ENCODE data around the gene KIT. TPM values are rescaled to one million over a fixed set of nuclear protein-coding genes. Genes with fewer than 3 reads are reported as not detected.
A peak's percentile ranks its signal among the peaks of the same experiment; 100 is the strongest.

KIT gene
- total RNA-seq, 2 experiments from 2014 or later: 0.96 to 11.0 TPM

DNA sequence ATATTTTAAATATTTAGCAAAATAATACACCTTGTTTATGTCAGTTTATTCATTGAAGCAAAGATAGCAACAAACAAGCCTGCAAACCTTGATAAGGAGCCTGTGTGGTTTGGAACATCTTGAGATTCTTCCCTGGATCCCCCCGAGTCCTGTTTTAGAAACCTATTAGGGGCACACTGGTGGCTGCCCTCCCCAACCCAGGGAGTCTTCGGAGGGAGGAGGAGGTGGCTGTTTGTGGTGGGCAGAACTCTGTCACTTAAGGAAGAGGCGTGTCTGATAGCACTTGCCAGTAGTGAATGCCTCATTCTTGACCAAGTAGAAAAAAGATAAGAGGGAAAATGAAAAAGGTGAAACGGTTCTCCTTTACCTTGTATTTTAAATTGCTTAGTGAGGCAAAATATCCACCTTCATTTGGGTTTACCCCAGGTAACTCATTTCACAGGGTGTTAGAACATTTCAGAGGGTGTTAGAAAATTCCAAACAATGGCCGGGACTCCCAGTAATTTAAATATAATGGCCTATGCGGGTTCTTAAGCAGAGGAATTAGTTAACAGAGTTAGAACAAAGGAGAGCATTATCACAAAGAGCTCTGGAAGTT lies 10.4 kb downstream of the KIT start:
- Mint-ChIP-seq H3K27ac (no peak overlapping the region), H3K36me3 (no peaks in the 10 kb centered on the region), H3K4me1 (no peaks in the 10 kb centered on the region), H3K4me3 (no peak overlapping the region), H3K27me3 (no peaks in the 10 kb centered on the region), H3K9me3 (ENCODE audit: low read depth) (no peaks in the 10 kb centered on the region)
- ATAC-seq (no peak), DNase-seq (no peak)
- CTCF ChIA-PET: no interaction called here

DNA sequence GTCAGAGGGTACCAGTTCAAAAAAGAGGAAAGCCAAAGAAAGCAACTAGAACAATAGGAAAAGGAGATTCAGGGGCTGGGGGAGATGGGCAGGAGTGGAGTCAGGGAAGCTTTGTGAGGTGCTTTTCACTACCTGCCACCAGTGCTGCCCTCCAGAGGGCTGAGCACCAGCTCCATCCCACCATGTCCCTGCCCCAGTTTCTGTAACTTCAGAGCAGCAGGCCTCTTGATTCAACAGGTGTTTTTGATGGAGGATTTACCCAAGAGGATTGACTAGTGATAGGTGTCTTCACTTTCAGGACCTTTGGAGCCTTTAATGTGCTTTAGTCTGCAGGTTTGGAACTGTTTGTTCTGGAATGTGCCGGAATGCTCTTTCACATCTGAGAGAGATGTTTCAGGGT lies 12.1 kb downstream of the KIT start:
- ATAC-seq (no peak), DNase-seq (no peak)
- Mint-ChIP-seq H3K4me3 (no peak overlapping the region), H3K27ac (no peak overlapping the region), H3K9me3 (ENCODE audit: low read depth) (no peaks in the 10 kb centered on the region), H3K27me3 (no peaks in the 10 kb centered on the region), H3K36me3 (no peaks in the 10 kb centered on the region), H3K4me1 (no peaks in the 10 kb centered on the region)
- CTCF ChIA-PET: no interaction called here

DNA sequence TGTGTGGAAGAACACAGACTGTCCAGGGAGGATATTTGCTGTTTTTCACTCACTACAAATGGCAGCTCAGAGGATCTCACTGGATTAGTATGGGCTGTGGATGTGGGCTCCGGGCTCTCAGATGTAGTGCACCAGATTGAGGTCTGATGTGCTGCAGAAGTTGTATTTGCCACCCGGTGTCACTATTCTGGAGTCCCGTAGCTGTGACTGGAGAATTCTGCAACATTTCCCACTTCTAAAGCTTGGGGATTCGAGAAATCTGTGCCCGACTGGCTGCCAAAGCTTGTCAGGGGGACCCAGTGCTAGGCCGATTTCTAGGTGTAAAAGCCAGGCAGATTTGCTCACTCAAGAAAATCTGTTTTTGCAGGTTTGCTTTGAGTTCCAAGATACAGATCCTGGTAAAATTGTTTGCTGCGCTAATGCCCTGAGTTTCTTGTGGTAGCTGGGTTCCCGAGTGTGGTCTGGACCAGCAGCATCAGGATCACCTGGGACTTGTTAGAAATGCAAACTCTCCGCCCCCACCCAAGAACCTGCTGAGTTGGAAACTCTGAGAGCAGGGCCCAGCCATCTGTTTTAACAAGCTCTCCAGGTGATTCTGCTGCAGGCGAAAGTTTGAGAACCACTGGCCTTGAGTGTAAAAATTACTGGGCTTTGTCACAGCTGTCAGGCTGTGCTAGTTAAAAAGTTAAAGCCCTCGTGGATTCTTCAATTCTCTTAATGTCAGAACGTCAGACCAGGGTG lies 18.1 kb downstream of the KIT start:
- ATAC-seq: no peak
- no peaks in the 10 kb centered on the region for H3K9me3 Mint-ChIP-seq (ENCODE audit: low read depth)

DNA sequence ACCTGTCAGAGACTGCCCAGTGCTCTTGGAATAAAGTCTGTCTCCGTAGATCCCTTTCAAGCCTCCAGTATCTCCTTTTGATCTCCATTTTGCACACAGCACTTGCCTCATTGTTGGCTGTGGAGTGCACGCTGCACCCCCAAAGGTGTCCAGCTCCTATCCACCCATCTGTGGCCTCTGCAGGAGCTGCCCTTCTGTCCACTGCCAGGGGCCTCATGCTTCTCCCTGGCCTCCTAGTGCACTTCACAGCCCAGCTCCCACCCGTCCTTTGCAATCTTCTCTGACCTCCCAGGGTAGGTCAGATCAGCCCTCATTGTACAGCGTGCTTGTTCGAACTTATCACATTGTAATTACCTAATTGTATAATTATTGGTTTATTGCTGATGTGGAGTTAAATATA lies 18.9 kb downstream of the KIT start:
- H3K27ac Mint-ChIP-seq: no peak overlapping the region
- no peaks in the 10 kb centered on the region for H3K27me3 Mint-ChIP-seq
- DNase-seq (no peak), ATAC-seq (no peak)
- no peak overlapping the region for H3K4me3 Mint-ChIP-seq
- no peaks in the 10 kb centered on the region for H3K4me1 Mint-ChIP-seq
- CTCF ChIA-PET: no interaction called here
- H3K36me3 Mint-ChIP-seq: no peaks in the 10 kb centered on the region
- no peaks in the 10 kb centered on the region for H3K9me3 Mint-ChIP-seq (ENCODE audit: low read depth)

More for the DNA sequence above, 18.1 kb downstream of the KIT start:
- no peaks in the 10 kb centered on the region for H3K36me3 Mint-ChIP-seq
- no peak for DNase-seq
- H3K27me3 Mint-ChIP-seq: no peaks in the 10 kb centered on the region
- H3K4me1 Mint-ChIP-seq: no peaks in the 10 kb centered on the region
- H3K4me3 Mint-ChIP-seq: no peak overlapping the region
- no peak overlapping the region for H3K27ac Mint-ChIP-seq
- CTCF ChIA-PET: no interaction called here

DNA sequence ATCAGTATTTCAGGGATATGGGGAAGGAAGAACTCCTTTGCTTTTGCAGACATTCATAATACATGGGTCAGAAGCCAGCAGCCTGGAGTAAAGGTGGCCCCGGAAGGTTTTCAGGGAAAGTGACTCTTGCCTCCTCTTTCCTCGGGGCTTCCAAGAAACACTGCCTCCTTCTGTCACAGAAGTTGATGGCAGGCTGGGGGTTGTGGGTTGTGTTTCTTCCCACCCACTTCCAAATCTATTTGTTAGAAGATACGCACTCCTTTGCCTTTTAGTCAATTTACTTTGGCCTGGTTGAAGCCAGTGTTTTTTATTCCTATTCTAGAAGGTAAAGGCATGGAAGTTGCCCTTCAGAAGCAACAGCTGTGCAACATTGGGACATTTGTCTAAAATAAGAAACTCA lies 19.7 kb downstream of the KIT start:
- Mint-ChIP-seq H3K27ac (no peak overlapping the region), H3K27me3 (no peaks in the 10 kb centered on the region), H3K4me1 (no peaks in the 10 kb centered on the region), H3K36me3 (no peaks in the 10 kb centered on the region), H3K9me3 (ENCODE audit: low read depth) (no peaks in the 10 kb centered on the region), H3K4me3 (no peak overlapping the region)
- no peak for ATAC-seq
- DNase-seq: no peak
- CTCF ChIA-PET: no interaction called here

DNA sequence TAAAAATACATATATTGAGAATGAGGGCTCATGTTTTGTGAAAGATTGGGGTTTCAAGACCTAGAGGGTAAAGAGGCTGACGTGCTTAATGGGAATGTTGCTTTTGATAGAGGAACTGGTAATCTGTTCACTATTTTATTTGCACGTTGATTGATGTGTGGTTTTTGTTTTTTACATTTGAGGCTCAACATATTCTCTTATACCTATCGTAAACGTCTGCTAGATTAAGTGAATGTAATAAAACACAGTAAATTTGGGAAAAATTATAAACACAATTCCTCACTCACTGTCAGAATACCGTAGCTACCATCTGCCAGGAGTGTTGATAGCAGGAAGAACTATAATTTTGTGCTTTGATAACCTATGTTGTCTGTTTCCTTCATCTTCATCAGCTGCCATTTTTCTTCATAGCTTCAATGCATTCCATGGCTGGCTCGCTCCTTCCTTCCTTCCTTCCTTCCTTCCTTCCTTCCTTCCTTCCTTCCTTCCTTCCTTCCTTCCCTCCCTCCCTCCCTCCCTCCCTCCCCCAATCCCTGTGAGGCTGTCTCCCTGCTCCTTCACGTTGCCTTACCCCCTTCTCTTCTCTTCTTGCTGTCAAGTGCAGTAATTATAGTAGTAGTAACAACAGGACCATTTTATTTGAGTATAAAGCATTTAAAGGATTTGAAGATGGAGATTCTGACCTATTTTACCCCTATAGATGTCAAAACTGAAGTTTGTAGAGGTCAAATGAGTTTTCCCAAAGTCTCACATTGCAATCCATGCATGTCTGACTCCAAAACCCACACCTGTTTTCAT lies 20.3 kb downstream of the KIT start:
- ATAC-seq (no peak), DNase-seq (no peak)
- Mint-ChIP-seq H3K27me3 (no peaks in the 10 kb centered on the region), H3K4me3 (no peak overlapping the region), H3K4me1 (peaks cover under 1% of the 10 kb centered on the region), H3K9me3 (ENCODE audit: low read depth) (no peaks in the 10 kb centered on the region), H3K36me3 (no peaks in the 10 kb centered on the region), H3K27ac (no peak overlapping the region)
- CTCF ChIA-PET: no interaction called here

DNA sequence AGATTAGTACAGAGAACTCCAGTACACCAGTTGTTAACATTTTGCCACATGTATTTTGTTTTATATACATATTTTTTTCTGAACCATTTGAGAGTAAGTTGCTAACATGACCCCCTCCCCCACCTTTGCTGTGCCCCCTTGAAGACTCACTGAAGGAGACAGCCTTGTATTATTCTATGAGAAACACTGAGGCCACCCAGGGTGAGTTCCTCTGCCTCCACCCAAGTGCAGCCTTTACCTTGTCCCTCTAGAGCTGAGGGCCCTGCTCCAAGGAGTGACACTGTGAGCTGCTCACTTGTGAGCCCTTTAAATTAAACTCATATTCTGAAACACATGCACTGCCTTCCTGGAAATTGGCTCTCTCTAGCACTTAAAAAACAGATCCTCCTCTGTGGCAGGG lies 21.1 kb downstream of the KIT start:
- Mint-ChIP-seq H3K27ac (no peak overlapping the region), H3K36me3 (no peaks in the 10 kb centered on the region), H3K4me3 (no peak overlapping the region), H3K27me3 (no peaks in the 10 kb centered on the region), H3K9me3 (ENCODE audit: low read depth) (no peaks in the 10 kb centered on the region), H3K4me1 (peaks cover 6% of the 10 kb centered on the region)
- DNase-seq (no peak), ATAC-seq (no peak)
- CTCF ChIA-PET: no interaction called here

DNA sequence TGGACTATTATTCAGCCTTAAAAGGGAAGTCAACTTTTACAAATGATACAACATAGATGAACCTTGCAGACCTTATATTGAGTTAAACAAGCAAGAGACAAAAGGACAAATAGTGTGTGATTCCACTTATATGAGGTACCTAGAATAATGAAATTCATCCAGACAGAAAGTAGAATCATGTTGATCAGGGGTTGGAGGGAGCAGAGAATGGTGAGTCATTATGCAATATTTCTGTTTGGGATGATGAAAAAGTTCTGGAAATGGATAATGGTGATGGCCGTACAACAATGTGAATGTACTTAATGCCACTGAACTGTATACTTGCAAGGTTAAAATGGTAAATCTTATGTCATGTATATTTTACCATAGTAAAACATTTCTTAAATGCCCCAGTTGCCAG lies 22.1 kb downstream of the KIT start:
- DNase-seq: no peak
- Mint-ChIP-seq H3K27ac (no peak overlapping the region), H3K4me1 (peaks cover 10% of the 10 kb centered on the region), H3K36me3 (no peaks in the 10 kb centered on the region), H3K9me3 (ENCODE audit: low read depth) (no peaks in the 10 kb centered on the region), H3K4me3 (no peak overlapping the region), H3K27me3 (no peaks in the 10 kb centered on the region)
- no peak for ATAC-seq
- CTCF ChIA-PET: no interaction called here

DNA sequence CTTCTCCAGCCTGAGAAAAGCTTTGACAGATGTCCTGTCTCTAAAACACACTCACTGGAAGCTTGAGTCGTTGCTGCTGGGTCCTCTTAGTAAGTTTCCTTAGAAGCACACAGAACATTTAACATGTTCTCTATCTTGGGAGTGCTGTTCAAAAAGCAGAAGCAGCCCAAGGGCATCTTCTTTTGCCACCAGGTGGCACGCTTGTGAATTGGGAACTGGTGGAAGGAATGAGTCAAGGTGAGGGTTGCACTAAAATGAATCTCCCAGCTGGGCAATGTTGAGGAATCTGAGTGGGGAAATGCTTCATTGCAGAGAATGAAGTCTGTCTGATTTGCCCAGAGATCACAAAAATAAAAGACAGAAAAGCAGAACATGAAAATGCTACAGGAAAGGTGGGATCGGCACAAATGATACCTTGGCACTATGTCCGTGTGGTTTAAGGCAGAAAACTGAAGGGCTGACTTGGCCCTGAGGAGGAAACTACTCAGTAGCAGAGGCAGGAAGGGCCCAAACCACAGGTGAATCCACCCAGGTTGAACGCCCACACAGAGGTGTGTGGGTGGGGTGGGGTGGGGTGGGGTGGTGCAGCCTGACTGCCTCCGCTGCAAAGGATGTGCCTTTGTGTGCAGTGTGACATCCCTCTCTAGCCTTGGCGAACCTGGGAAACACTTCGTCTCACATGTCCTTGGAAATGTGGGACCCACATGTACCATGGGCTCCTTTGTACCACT lies 26.0 kb downstream of the KIT start:
- Mint-ChIP-seq H3K4me3 (no peak overlapping the region), H3K27ac (peak overlapping the region; percentile 18), H3K9me3 (ENCODE audit: low read depth) (no peaks in the 10 kb centered on the region), H3K4me1 (peaks cover 14% of the 10 kb centered on the region), H3K27me3 (no peaks in the 10 kb centered on the region), H3K36me3 (no peaks in the 10 kb centered on the region)
- ATAC-seq (no peak), DNase-seq (peak; percentile 50)
- CTCF ChIA-PET: no interaction called here

DNA sequence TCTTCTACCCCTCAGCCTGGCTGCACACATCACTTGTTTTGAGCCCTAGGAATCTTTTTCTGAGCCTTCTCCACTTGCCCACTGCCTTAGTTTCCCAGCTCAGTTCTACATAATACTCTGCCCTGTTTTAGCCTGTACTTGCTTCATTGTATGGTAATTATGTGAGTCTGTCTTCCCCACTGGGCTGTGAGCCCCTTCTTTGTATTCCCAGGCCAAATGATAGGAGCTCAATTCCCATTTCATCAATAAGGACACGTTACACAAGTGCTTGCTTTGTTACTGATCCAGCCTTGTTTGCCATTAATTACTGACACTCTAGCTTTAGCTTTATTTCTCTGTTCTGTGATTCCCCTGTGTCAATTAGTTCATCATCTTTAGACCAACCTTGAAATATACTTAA lies 28.1 kb downstream of the KIT start:
- H3K27ac Mint-ChIP-seq: no peak overlapping the region
- DNase-seq (no peak), ATAC-seq (no peak)
- H3K4me1 Mint-ChIP-seq: peaks cover 14% of the 10 kb centered on the region
- CTCF ChIA-PET: no interaction called here
- H3K27me3 Mint-ChIP-seq: no peaks in the 10 kb centered on the region
- no peaks in the 10 kb centered on the region for H3K36me3 Mint-ChIP-seq
- no peaks in the 10 kb centered on the region for H3K9me3 Mint-ChIP-seq (ENCODE audit: low read depth)
- H3K4me3 Mint-ChIP-seq: no peak overlapping the region

DNA sequence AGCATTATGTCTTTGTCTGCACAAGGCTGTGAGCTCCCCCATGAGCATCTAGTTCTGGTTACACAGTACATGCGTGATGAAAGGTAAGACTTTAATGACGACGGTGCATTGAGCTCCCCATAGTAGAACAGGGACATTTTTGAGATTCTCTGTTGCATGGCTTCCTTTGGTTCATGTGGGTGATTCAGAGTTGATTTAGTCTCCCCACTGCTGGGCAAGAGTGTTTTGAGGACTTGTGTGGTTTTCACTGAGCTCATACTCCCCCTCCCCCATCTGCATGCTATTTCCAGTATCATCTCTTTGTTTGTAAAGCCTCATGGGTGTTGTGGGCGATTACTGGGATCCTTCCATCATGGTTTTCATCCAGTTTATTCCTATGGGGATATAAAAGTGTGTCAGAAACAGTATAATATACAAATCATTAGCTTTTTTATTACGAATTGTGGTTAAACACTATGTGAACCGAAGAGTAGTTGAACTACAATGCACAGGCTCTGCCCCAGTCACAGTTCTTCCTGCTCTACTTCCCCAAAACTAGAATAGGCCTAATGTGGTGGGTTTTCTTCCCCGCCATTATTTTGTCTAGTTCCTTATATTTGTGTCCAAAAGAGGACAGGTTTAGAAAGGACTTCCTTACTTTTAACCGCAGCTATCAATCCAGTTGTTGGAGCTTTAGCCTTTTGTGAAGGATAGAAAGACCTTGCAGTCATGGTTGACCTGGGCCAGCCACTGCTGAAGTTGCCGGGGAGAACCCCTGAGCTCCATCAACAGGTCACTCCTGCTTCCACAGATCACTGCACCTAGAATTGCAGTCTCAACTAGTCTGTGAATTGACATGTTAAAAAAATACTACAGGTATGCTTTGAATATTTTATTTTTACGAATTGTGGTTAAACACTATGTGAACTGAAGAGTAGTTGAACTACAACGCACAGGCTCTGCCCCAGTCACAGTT lies 30.4 kb downstream of the KIT start:
- H3K4me3 Mint-ChIP-seq: no peak overlapping the region
- no peaks in the 10 kb centered on the region for H3K27me3 Mint-ChIP-seq
- H3K4me1 Mint-ChIP-seq: peaks cover 12% of the 10 kb centered on the region
- no peaks in the 10 kb centered on the region for H3K36me3 Mint-ChIP-seq
- H3K9me3 Mint-ChIP-seq (ENCODE audit: low read depth): no peaks in the 10 kb centered on the region
- H3K27ac Mint-ChIP-seq: no peak overlapping the region
- DNase-seq (no peak), ATAC-seq (no peak)
- CTCF ChIA-PET: no interaction called here

DNA sequence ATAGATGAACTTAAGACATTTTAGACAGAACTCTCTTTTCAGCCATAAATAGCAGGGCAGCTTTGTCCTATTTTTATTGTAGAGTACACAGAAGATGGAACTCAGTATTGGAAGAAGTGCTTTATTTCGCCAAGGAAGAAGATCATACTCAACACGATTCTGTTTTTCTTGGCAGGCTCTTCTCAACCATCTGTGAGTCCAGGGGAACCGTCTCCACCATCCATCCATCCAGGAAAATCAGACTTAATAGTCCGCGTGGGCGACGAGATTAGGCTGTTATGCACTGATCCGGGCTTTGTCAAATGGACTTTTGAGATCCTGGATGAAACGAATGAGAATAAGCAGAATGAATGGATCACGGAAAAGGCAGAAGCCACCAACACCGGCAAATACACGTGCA lies 37.6 kb downstream of the KIT start:
- no peaks in the 10 kb centered on the region for H3K9me3 Mint-ChIP-seq (ENCODE audit: low read depth)
- DNase-seq: no peak
- no peaks in the 10 kb centered on the region for H3K27me3 Mint-ChIP-seq
- H3K36me3 Mint-ChIP-seq: no peaks in the 10 kb centered on the region
- no peak overlapping the region for H3K27ac Mint-ChIP-seq
- ATAC-seq: no peak
- no peak overlapping the region for H3K4me3 Mint-ChIP-seq
- CTCF ChIA-PET: no interaction called here
- no peaks in the 10 kb centered on the region for H3K4me1 Mint-ChIP-seq

DNA sequence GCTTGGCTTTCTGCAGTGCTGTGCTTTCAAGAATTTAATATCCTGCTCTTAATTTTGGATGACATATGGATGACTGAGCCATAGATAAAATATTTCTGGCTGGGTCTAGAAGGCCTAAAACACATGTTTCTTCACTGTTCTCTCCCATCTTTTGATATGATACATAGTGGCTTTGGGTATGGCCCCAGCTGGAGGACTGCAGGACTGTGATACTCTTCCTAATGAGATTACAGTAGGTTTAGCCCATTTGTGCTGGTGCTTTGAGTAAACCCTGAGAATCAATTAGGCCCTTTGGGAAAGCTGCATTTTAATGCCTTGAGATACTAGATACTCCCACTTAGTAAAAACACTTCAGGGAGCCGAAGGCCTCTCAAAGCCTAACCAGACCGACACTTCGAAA lies 38.0 kb downstream of the KIT start:
- no peaks in the 10 kb centered on the region for H3K4me1 Mint-ChIP-seq
- ATAC-seq: no peak
- H3K9me3 Mint-ChIP-seq (ENCODE audit: low read depth): no peaks in the 10 kb centered on the region
- CTCF ChIA-PET: no interaction called here
- no peaks in the 10 kb centered on the region for H3K36me3 Mint-ChIP-seq
- DNase-seq: no peak
- H3K27me3 Mint-ChIP-seq: no peaks in the 10 kb centered on the region
- no peak overlapping the region for H3K4me3 Mint-ChIP-seq
- no peak overlapping the region for H3K27ac Mint-ChIP-seq
